Loucy (cell line): ENCODE results near the gene CDK6.

Source experiments
- H2AFZ ChIP-seq: fragments of 200-600 bp; sonication (generic); 2 replicates; pipeline ENCODE4 v1.6.0; 2016; ENCODE audit warnings: antibody characterized with exemption, mild to moderate bottlenecking, low read length, moderate library complexity
- H3F3A ChIP-seq: fragments of 200-600 bp; 2 replicates; pipeline ENCODE4 v1.6.0; 2016; ENCODE audit warnings: antibody characterized with exemption, low read depth, mild to moderate bottlenecking
- H3K27me3 ChIP-seq: fragments of 200-600 bp; sonication (generic); 2 replicates; pipeline ENCODE4 v1.6.1; 2014; ENCODE audit warnings: low read length, mild to moderate bottlenecking; ENCODE audit not compliant: insufficient read depth, poor library complexity, severe bottlenecking
- H3K36me3 ChIP-seq: fragments of 200-600 bp; sonication (generic); 2 replicates; pipeline ENCODE4 v1.6.1; 2016; ENCODE audit warnings: low read length; ENCODE audit not compliant: insufficient read depth
- H3K4me1 ChIP-seq: fragments of 200-600 bp; sonication (generic); 2 replicates; pipeline ENCODE4 v1.5.1; 2014; ENCODE audit warnings: low read length, mild to moderate bottlenecking; ENCODE audit not compliant: insufficient read depth, poor library complexity, severe bottlenecking
- H3K4me2 ChIP-seq: fragments of 200-600 bp; sonication (generic); 2 replicates; pipeline ENCODE4 v1.6.0; 2014; ENCODE audit warnings: antibody characterized with exemption, low read length, low read depth, mild to moderate bottlenecking; ENCODE audit not compliant: poor library complexity, severe bottlenecking
- H3K4me3 ChIP-seq: fragments of 200-600 bp; sonication (generic); 2 replicates; pipeline ENCODE4 v1.5.1; 2014; ENCODE audit warnings: low read length, mild to moderate bottlenecking, mixed read lengths; ENCODE audit not compliant: poor library complexity, severe bottlenecking
- H3K79me2 ChIP-seq: fragments of 200-600 bp; sonication (generic); 2 replicates; pipeline ENCODE4 v1.6.1; 2014; ENCODE audit warnings: low read length; ENCODE audit not compliant: insufficient read depth
- H3K9ac ChIP-seq: fragments of 200-600 bp; sonication (generic); 2 replicates; pipeline ENCODE4 v1.6.0; 2014; ENCODE audit warnings: mild to moderate bottlenecking, low read depth, low read length, moderate library complexity; ENCODE audit not compliant: poor library complexity, severe bottlenecking
- H3K9me2 ChIP-seq: fragments of 200-600 bp; sonication (generic); replicated peaks from 2 replicates; pipeline ENCODE4 v1.6.1; 2016; ENCODE audit warnings: low read depth, low read length, mixed read lengths
- H3K9me3 ChIP-seq: fragments of 200-600 bp; sonication (generic); 2 replicates; pipeline ENCODE4 v1.6.1; 2014; ENCODE audit warnings: mild to moderate bottlenecking, antibody characterized with exemption, low read length, low read depth; ENCODE audit not compliant: insufficient read depth
- H4K20me1 ChIP-seq: fragments of 200-600 bp; sonication (generic); 2 replicates; pipeline ENCODE4 v1.6.0; 2014; ENCODE audit warnings: antibody characterized with exemption, low read length, mild to moderate bottlenecking; ENCODE audit not compliant: insufficient read depth, poor library complexity, severe bottlenecking
- EZH2phosphoT487 ChIP-seq: fragments of 200-600 bp; IDR thresholded peaks from 2 replicates; pipeline ENCODE4 v1.6.1; 2018; ENCODE audit warnings: antibody characterized with exemption, mild to moderate bottlenecking, moderate library complexity, borderline replicate concordance
- TF ChIP-seq, protein P1 (sequence below): fragments of 200-600 bp; sonication (generic); conservative IDR thresholded peaks from 2 replicates; pipeline ENCODE4 v1.5.1; 2014; ENCODE audit warnings: mild to moderate bottlenecking, antibody characterized with exemption, low read length

CDK6 gene

GRCh38 chr7:92817398-92817797 is 19.0 kb downstream of the CDK6 start:
- no peak overlapping the region for H3K9ac ChIP-seq

DNA sequence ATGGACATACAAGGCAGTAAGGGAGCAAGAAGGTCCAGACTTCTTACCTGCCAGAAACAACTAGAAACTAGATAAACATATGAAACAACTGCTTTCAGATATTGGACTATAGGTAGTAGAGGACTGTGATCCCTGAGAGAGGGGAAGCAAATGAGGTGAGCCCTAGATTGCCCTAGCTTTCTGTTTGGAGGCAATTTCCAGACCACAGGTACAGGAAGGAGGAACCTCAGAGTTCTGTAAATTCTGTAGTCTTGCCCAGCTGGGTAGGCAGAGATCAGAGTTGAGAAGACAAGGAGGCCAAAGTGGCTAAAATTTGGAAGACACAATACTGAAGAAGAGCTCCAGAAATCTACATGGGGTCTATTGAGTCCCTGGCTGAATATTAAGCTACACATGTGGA is 21.0 kb downstream of the CDK6 start:
- peaks cover 10% of the 10 kb centered on the region for H3K9me3 ChIP-seq
- H3K9me2 ChIP-seq = no peaks in the 10 kb centered on the region
- H3K79me2 ChIP-seq = peaks cover 100% of the 10 kb centered on the region
- H3K4me3 ChIP-seq = peak overlapping the region; percentile 87
- H3K9ac ChIP-seq = no peak overlapping the region
- TF ChIP-seq, protein P1, sequence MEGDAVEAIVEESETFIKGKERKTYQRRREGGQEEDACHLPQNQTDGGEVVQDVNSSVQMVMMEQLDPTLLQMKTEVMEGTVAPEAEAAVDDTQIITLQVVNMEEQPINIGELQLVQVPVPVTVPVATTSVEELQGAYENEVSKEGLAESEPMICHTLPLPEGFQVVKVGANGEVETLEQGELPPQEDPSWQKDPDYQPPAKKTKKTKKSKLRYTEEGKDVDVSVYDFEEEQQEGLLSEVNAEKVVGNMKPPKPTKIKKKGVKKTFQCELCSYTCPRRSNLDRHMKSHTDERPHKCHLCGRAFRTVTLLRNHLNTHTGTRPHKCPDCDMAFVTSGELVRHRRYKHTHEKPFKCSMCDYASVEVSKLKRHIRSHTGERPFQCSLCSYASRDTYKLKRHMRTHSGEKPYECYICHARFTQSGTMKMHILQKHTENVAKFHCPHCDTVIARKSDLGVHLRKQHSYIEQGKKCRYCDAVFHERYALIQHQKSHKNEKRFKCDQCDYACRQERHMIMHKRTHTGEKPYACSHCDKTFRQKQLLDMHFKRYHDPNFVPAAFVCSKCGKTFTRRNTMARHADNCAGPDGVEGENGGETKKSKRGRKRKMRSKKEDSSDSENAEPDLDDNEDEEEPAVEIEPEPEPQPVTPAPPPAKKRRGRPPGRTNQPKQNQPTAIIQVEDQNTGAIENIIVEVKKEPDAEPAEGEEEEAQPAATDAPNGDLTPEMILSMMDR = no peak
- no peak for TF ChIP-seq EZH2phosphoT487
- peaks cover 7% of the 10 kb centered on the region for H3K27me3 ChIP-seq
- H2AFZ ChIP-seq = no peak overlapping the region
- H3K4me2 ChIP-seq = peak overlapping the region; percentile 55
- H3F3A ChIP-seq = peaks cover 21% of the 10 kb centered on the region
- peaks cover 99% of the 10 kb centered on the region for H4K20me1 ChIP-seq
- H3K36me3 ChIP-seq = peaks cover 82% of the 10 kb centered on the region
- peaks cover 76% of the 10 kb centered on the region for H3K4me1 ChIP-seq

More at GRCh38 chr7:92817398-92817797, 19.0 kb downstream of the CDK6 start:
- Histone ChIP-seq H2AFZ (no peak overlapping the region), H3K79me2 (peaks cover 100% of the 10 kb centered on the region), H4K20me1 (peaks cover 99% of the 10 kb centered on the region), H3K4me1 (peaks cover 82% of the 10 kb centered on the region), H3F3A (peaks cover 23% of the 10 kb centered on the region; the same call in 1 of the 2 replicates), H3K36me3 (peaks cover 73% of the 10 kb centered on the region), H3K4me2 (peak overlapping the region; percentile 90), H3K9me2 (no peaks in the 10 kb centered on the region), H3K27me3 (peaks cover 7% of the 10 kb centered on the region), H3K4me3 (peak overlapping the region; percentile 87), H3K9me3 (peaks cover 10% of the 10 kb centered on the region)
- no peak for TF ChIP-seq EZH2phosphoT487
- TF ChIP-seq, protein P1 = no peak

DNA sequence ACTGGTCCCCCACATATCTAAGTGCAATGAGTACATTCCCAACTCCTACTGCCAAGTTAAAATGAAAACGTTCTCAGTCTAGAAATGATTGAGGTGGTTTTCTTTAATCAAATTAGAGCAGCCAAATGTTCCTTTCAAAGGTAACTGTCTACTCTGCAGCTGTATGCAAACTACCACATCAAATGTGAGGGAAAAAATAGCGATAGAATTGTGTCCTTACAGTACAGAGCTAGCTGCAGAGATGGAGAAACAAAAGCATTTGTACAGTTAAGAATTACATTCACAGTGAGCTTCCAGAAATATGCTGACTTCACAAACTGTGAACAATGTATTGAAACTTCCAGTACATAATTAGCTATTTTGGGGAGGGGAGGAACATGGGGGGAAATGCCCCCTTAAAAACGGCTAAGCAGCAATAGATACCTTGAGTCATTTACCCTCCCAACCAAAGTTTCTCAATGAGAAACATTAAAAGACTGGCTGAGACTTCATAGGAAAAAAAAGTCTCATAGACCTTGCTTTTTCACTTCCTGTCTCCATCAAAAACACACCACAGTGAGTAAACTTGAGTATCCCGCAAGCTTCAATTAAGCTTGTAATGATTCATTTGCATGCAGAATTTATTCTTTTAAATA is 22.9 kb downstream of the CDK6 start:
- no peak for TF ChIP-seq EZH2phosphoT487
- TF ChIP-seq, protein P1 = no peak
- peaks cover 99% of the 10 kb centered on the region for H4K20me1 ChIP-seq
- peak overlapping the region; percentile 67 for H3K4me2 ChIP-seq
- peaks cover 80% of the 10 kb centered on the region for H3K36me3 ChIP-seq
- peaks cover 73% of the 10 kb centered on the region for H3K4me1 ChIP-seq
- no peak overlapping the region for H2AFZ ChIP-seq
- no peaks in the 10 kb centered on the region for H3K9me2 ChIP-seq
- peaks cover 100% of the 10 kb centered on the region for H3K79me2 ChIP-seq
- peaks cover 7% of the 10 kb centered on the region for H3K27me3 ChIP-seq
- peak overlapping the region; percentile 10 for H3K4me3 ChIP-seq
- H3K9me3 ChIP-seq = peaks cover 10% of the 10 kb centered on the region
- no peak overlapping the region for H3K9ac ChIP-seq
- peaks cover 26% of the 10 kb centered on the region for H3F3A ChIP-seq
